HepG2 (cell line): Measurements from ENCODE around the gene SLC38A2. TPM values are rescaled to one million over a fixed set of nuclear protein-coding genes. Genes with fewer than 3 reads are reported as not detected.

ENCODE experiments used
- ATAC-seq: fragments of 200-7000 bp; cut with Tn5 transposase; 3 replicates; pipeline ENCODE4 v1.9.1; 2020; ENCODE audit warnings: mild to moderate bottlenecking, moderate library complexity
- BruUV-seq: library from RNA; stranded (reverse); fragments of 400-500 nt; replicated peaks from 2 replicates; lab custom pipeline; 2021; lab: Mats Ljungman, UMichigan
- CTCF ChIA-PET: fragments of 300-600 bp; formaldehyde crosslinking; extraction: SDS; loops from one replicate; lab custom pipeline; 2021; ENCODE audit warnings: low total read pairs, inconsistent platforms, low intra/inter-chr PET ratio; lab: Yijun Ruan, JAX
- POLR2A ChIA-PET: fragments of 350-600 bp; sonication (Branson Sonifier 250); formaldehyde crosslinking; loops from one replicate; lab custom pipeline; 2020; ENCODE audit warnings: antibody characterized with exemption, inconsistent platforms; lab: Yijun Ruan, JAX
- DNase-seq: peaks from one replicate; pipeline ENCODE4 v3.0.0-alpha.2; 2015; ENCODE audit warnings: low spot score
- FAIRE-seq: peaks from 3 replicates; lab custom pipeline; 2011; peaks lifted over from hg19 to GRCh38; lab: Jason Lieb, UNC
- H2AFZ ChIP-seq: one replicate; pipeline ENCODE4 v1.6.1; 2011; ENCODE audit warnings: low read length, inconsistent platforms
- H3K27ac ChIP-seq: fragments of 300-600 bp; 3 replicates; pipeline ENCODE4 v1.8.0; 2011; ENCODE audit warnings: mixed run types, mild to moderate bottlenecking, mixed read lengths, low read length, inconsistent platforms; ENCODE audit not compliant: insufficient read depth; ENCODE audit errors: extremely low read length
- H3K27me3 ChIP-seq, 2 experiments: fragments of 200-600 bp in 1 of 2; 2 replicates in 1 of 2; 3 replicates in 1 of 2; pipeline versions ENCODE4 v1.6.0 to v1.8.0; 2011; ENCODE audit warnings: low read length in 2 of 2, mild to moderate bottlenecking in 2 of 2, moderate library complexity in 2 of 2, inconsistent platforms in 1 of 2; ENCODE audit not compliant: insufficient read depth in 2 of 2, control insufficient read depth in 1 of 2
- H3K36me3 ChIP-seq, 2 experiments: fragments of 200-600 bp in 1 of 2; replicated peaks in 1 of 2; 2 replicates in 1 of 2; 3 replicates in 1 of 2; pipeline versions ENCODE4 v1.5.1 to v1.8.0; 2011; ENCODE audit warnings: low read length in 2 of 2, inconsistent platforms in 1 of 2; ENCODE audit not compliant: insufficient read depth in 2 of 2, control insufficient read depth in 1 of 2
- H3K4me1 ChIP-seq: 2 replicates; pipeline ENCODE4 v1.5.1; 2012; ENCODE audit warnings: low read length, inconsistent platforms; ENCODE audit not compliant: insufficient read depth
- H3K4me2 ChIP-seq: 2 replicates; pipeline ENCODE4 v1.6.0; 2011; ENCODE audit warnings: low read depth, low read length, inconsistent platforms
- H3K4me3 ChIP-seq, 3 experiments: fragments of 200-600 bp in 1 of 3; sonication (generic), shearing (Covaris generic) in 1 of 3; replicated peaks in 1 of 3; 2 replicates each; pipeline ENCODE4 v1.5.1; 2011 to 2016; ENCODE audit warnings: low read length in 3 of 3, inconsistent platforms in 2 of 3, low read depth in 2 of 3, mild to moderate bottlenecking in 2 of 3, control low read depth in 1 of 3, mixed read lengths in 1 of 3; ENCODE audit not compliant: insufficient read depth in 1 of 3
- H3K79me2 ChIP-seq: one replicate; pipeline ENCODE4 v1.6.1; 2011; ENCODE audit warnings: low read length, inconsistent platforms; ENCODE audit not compliant: insufficient read depth
- H3K9ac ChIP-seq: 2 replicates; pipeline ENCODE4 v1.6.0; 2011; ENCODE audit warnings: mild to moderate bottlenecking, low read depth, low read length, inconsistent platforms; ENCODE audit not compliant: insufficient read depth
- H3K9me3 ChIP-seq: 2 replicates; pipeline ENCODE4 v1.5.1; 2012; ENCODE audit warnings: mild to moderate bottlenecking, low read length
- H4K20me1 ChIP-seq: 2 replicates; pipeline ENCODE4 v1.6.0; 2011; ENCODE audit warnings: inconsistent platforms, mild to moderate bottlenecking, low read length, moderate library complexity; ENCODE audit not compliant: insufficient read depth
- CBX2 ChIP-seq, 2 experiments: fragments of 200-600 bp in 1 of 2; sonication (generic); formaldehyde crosslinking in 1 of 2; IDR thresholded peaks; 2 replicates each; pipeline versions ENCODE4 v1.7.0 to v1.8.1; 2018 to 2022; ENCODE audit warnings: low read depth in 2 of 2, low read length in 1 of 2, mild to moderate bottlenecking in 1 of 2, missing genetic modification reagents in 1 of 2
- HNRNPL ChIP-seq: fragments of 200-400 bp; formaldehyde crosslinking; IDR thresholded peaks from 2 replicates; pipeline ENCODE4 v1.6.1; 2017; ENCODE audit warnings: mild to moderate bottlenecking, low read depth, low read length
- KAT8 ChIP-seq: IDR thresholded peaks from 2 replicates; pipeline ENCODE4 v1.6.1; 2016; ENCODE audit warnings: missing genetic modification reagents, missing compliant biosample characterization
- KDM5A ChIP-seq: fragments of 200-600 bp; sonication (generic); IDR thresholded peaks from 2 replicates; pipeline ENCODE4 v1.7.0; 2018; ENCODE audit warnings: antibody characterized with exemption, mild to moderate bottlenecking, low read length, borderline replicate concordance
- MED8 ChIP-seq: sonication (generic); formaldehyde crosslinking; IDR thresholded peaks from 2 replicates; pipeline ENCODE4 v1.8.1; 2023; ENCODE audit warnings: mild to moderate bottlenecking, missing genetic modification reagents; ENCODE audit not compliant: insufficient replicate concordance
- SKI ChIP-seq: fragments of 450-650 bp; IDR thresholded peaks from one replicate; pipeline ENCODE4 v1.6.1; 2018; ENCODE audit warnings: mild to moderate bottlenecking; ENCODE audit not compliant: partially characterized antibody
- TAF15 ChIP-seq: fragments of 200-400 bp; formaldehyde crosslinking; IDR thresholded peaks from one replicate; pipeline ENCODE4 v1.6.1; 2018; ENCODE audit warnings: mild to moderate bottlenecking, low read depth, low read length; ENCODE audit not compliant: poor library complexity, severe bottlenecking
- WGBS: methylation state at CpG from one replicate; pipeline ENCODE4 v1.1.6; 2017; ENCODE audit warnings: low lambda C conversion rate; 5-methylcytosine and 5-hydroxymethylcytosine counted together
- in situ Hi-C: cut with HindIII; loops from 2 replicates; pipeline ENCODE4 v1.10.0; 2017; ENCODE audit warnings: low pct_unique_long_range_greater_than_20kb; ENCODE audit not compliant: extremely low pct_ligation_motif_present
- intact Hi-C: fragments of 100-400 bp; cut with micrococcal nuclease; formaldehyde crosslinking; loops from one replicate; pipeline ENCODE4 v1.10.0; 2022; ENCODE audit not compliant: unreplicated experiment
- polyA plus RNA-seq, 8 experiments: library from polyadenylated mRNA; depleted of rRNA in 3 of 8; stranded (reverse) in 7 of 8; unstranded in 1 of 8; fragments of >200 nt; fragmentation: Illumina TruSeq in 4 of 8; extraction: Trizol in 4 of 8; gene quantifications; 2 replicates each; pipeline versions ENCODE4 v1.2.1 to v1.2.3, GENCODE V29; 2011 to 2016; ENCODE audit warnings: low read depth in 4 of 8, missing spikeins in 1 of 8, mixed read lengths in 1 of 8; ENCODE audit not compliant: insufficient read depth in 1 of 8
- total RNA-seq, 5 experiments: library from RNA; depleted of rRNA; stranded (reverse); fragments of >200 nt; fragmentation: Illumina TruSeq; extraction: Trizol; gene quantifications; 2 replicates each; pipeline ENCODE4 v1.2.3, GENCODE V29; 2016; ENCODE audit warnings: low read depth in 1 of 5
- TF ChIP-seq, protein P1 (sequence below): sonication (generic); formaldehyde crosslinking; IDR thresholded peaks from 2 replicates; pipeline ENCODE4 v1.4.0; 2020; ENCODE audit warnings: missing genetic modification reagents, mild to moderate bottlenecking, borderline replicate concordance
- TF ChIP-seq, protein P2 (sequence below): IDR thresholded peaks from 2 replicates; pipeline ENCODE4 v1.6.1; 2012; ENCODE audit warnings: low read length, improper control_type of control experiment
- TF ChIP-seq, protein P3 (sequence below): IDR thresholded peaks from 2 replicates; pipeline ENCODE4 v1.6.1; 2018; ENCODE audit warnings: missing genetic modification reagents

The SLC38A2 gene
- total and polyA plus RNA-seq, 2 of the 13 experiments (the other 11 are each of a cell fraction or from before 2014, with no cell fraction given) = 368 to 880 TPM

DNA sequence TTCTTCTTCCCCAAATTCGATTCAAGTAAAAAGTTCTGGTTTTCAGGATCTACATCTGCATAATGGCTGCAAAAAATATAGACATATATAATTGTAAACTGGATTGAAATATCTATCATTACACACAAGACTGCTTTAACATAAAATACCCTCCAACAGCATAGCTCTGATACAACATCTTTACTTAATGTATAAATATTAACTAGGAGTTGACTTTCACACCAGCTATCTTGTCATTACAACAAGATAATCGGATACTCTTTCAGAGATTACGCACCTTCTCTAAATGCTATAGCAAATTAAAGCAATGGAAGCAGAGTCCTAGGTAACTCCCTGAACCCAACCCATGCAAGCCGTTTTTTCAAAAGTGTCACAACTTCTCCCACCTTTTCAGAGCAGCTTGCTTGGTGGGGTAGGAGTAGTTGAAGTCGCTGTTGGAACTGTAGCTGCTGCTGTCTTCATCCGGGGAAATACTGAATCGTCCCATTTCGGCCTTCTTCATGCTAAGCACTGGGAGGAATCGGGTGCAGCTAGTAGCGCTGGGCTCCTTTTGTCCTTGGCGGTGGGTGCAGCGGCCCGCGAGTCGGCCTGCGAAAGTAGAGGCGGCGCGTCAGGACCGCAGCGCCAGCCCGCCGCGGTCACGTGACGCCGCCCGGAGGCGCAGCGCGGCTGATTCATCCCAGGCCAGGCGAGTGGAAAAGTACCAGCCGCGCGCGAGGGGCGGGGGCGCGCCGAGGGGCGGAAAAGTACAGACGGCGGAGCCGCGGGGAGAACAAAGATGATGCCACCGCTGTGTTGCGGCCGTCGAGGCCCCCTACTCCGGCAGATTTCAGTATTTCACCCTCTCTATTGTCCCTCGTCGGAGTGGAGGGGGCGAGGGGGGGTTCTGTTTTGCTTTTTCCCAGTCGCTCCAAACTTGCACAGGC, 1.5 kb downstream of the SLC38A2 start:
- intact Hi-C loops = loop anchor here (1.0 to 5.0 kb wide), 3 partner anchors 101 to 306 kb away; no protein-coding TSS in a partner anchor
- FAIRE-seq = no peak
- Histone ChIP-seq H3K4me2 (peak overlapping the region; percentile 94), H4K20me1 (peaks cover 65% of the 10 kb centered on the region), H3K9ac (peak overlapping the region; percentile 98), H2AFZ (no peak overlapping the region), H3K27me3 (peaks cover 0 to 3% of the 10 kb centered on the region in 2 experiments; a peak in 2 of 5 replicates), H3K9me3 (no peaks in the 10 kb centered on the region), H3K36me3 (peaks cover 28 to 55% of the 10 kb centered on the region in 2 experiments), H3K79me2 (peaks cover 83% of the 10 kb centered on the region), H3K4me3 (peak overlapping the region; percentile 84 to 96 (median 94)), H3K27ac (peak overlapping the region; percentile 97), H3K4me1 (peaks cover 56% of the 10 kb centered on the region)
- DNase-seq = peak; percentile 75
- in situ Hi-C loops = loop anchor here (5.0 kb wide), 2 partner anchors 121 to 291 kb away; no protein-coding TSS in a partner anchor
- peak; percentile 18 for ATAC-seq
- ChIA-PET POLR2A (interaction anchor here (0.8 to 4.5 kb wide), 10 partner anchors 13 to 214 kb away, joined by 3 to 91 read pairs (median 8); no protein-coding TSS in a partner anchor), CTCF (no interaction called here)
- no TSS peak for BruUV-seq
- under 1% methylated on average over 35 of the region's 54 CpGs for WGBS
- TF ChIP-seq, protein P1, sequence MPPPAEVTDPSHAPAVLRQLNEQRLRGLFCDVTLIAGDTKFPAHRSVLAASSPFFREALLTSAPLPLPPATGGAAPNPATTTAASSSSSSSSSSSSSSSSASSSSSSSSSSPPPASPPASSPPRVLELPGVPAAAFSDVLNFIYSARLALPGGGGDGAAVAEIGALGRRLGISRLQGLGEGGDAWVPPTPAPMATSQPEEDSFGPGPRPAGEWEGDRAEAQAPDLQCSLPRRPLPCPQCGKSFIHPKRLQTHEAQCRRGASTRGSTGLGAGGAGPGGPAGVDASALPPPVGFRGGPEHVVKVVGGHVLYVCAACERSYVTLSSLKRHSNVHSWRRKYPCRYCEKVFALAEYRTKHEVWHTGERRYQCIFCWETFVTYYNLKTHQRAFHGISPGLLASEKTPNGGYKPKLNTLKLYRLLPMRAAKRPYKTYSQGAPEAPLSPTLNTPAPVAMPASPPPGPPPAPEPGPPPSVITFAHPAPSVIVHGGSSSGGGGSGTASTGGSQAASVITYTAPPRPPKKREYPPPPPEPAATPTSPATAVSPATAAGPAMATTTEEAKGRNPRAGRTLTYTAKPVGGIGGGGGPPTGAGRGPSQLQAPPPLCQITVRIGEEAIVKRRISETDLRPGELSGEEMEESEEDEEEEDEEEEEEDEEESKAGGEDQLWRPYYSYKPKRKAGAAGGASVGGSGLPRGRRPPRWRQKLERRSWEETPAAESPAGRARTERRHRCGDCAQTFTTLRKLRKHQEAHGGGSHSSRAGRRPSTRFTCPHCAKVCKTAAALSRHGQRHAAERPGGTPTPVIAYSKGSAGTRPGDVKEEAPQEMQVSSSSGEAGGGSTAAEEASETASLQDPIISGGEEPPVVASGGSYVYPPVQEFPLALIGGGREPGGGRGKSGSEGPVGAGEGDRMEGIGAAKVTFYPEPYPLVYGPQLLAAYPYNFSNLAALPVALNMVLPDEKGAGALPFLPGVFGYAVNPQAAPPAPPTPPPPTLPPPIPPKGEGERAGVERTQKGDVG (CRISPR knock-in tag) = 0 out of 2 replicates have a peak, but pooled peaks have one; percentile 28
- TF ChIP-seq SKI (peak; percentile 72), MED8 (CRISPR knock-in tag) (no peak), TAF15 (no peak), KAT8 (peak; percentile 28; the same call in 1 of the 2 replicates), CBX2 (IDR thresholded peaks at IDR 0.05; ENCODE audit: low read depth, low read length) (no peak), CBX2 (CRISPR knock-in tag; IDR thresholded peaks at IDR 0.05; ENCODE audit: low read depth) (no peak), HNRNPL (no peak), KDM5A (peak; percentile 39; the same call in 1 of the 2 replicates)
- TF ChIP-seq, protein P2, sequence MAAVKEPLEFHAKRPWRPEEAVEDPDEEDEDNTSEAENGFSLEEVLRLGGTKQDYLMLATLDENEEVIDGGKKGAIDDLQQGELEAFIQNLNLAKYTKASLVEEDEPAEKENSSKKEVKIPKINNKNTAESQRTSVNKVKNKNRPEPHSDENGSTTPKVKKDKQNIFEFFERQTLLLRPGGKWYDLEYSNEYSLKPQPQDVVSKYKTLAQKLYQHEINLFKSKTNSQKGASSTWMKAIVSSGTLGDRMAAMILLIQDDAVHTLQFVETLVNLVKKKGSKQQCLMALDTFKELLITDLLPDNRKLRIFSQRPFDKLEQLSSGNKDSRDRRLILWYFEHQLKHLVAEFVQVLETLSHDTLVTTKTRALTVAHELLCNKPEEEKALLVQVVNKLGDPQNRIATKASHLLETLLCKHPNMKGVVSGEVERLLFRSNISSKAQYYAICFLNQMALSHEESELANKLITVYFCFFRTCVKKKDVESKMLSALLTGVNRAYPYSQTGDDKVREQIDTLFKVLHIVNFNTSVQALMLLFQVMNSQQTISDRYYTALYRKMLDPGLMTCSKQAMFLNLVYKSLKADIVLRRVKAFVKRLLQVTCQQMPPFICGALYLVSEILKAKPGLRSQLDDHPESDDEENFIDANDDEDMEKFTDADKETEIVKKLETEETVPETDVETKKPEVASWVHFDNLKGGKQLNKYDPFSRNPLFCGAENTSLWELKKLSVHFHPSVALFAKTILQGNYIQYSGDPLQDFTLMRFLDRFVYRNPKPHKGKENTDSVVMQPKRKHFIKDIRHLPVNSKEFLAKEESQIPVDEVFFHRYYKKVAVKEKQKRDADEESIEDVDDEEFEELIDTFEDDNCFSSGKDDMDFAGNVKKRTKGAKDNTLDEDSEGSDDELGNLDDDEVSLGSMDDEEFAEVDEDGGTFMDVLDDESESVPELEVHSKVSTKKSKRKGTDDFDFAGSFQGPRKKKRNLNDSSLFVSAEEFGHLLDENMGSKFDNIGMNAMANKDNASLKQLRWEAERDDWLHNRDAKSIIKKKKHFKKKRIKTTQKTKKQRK = no peak
- TF ChIP-seq, protein P3, sequence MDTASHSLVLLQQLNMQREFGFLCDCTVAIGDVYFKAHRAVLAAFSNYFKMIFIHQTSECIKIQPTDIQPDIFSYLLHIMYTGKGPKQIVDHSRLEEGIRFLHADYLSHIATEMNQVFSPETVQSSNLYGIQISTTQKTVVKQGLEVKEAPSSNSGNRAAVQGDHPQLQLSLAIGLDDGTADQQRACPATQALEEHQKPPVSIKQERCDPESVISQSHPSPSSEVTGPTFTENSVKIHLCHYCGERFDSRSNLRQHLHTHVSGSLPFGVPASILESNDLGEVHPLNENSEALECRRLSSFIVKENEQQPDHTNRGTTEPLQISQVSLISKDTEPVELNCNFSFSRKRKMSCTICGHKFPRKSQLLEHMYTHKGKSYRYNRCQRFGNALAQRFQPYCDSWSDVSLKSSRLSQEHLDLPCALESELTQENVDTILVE (CRISPR knock-in tag) = no peak
